Stimulated activated CD8-positive, alpha-beta memory T cell treated with anti-CD3 and anti-CD28 coated beads, Interleukin-15, amount 100 ng/mL, for 4 hours (primary cell): ENCODE measurements around the gene MTF2.

Experiments
- DNase-seq, 2 donors: peaks; one replicate each; pipeline ENCODE4 v3.0.0-alpha.2; 2020; ENCODE audit warnings: low read depth in 2 of 2

The MTF2 gene

GRCh38 chr1:93082313-93082712 lies 3.2 kb downstream of the MTF2 start:
- DNase-seq = no peak

DNA sequence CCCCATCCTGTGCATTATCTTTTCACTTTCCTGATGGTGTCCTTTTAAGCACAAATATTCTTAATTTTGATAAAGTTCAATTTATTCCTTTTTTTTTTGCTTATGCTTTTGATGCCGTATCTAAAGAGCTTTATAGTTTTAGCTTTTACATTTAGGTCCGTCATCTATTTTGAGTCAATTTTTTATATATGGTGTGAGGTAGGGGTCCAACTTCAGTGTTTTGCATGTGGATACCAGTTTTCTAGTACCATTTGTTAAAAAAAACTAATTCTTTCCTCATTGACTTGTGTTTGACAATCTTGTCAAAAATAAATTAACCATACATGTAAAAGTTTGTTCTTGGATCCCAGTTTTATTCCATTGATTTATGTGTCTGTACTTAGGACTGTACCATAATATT lies 4.9 kb downstream of the MTF2 start:
- DNase-seq = no peak

DNA sequence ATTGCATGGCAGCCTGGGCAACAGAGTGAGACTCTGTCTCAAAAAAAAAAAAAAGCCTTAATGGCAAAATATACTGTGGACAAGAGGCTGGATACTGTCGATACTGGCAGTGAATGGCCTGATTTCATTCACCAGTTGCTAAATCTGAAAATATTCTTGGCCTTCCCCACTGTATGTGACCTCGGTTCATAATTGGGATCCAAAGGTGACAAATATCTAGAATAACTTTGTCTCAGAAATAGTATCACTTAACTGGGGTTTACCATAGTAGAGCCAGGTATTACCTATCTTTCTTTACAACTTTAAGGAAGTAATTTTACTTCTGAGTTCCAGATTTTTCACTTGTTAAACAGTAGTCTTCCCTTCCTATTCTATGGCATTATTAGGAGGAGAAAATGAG lies 8.4 kb downstream of the MTF2 start:
- DNase-seq = no peak

DNA sequence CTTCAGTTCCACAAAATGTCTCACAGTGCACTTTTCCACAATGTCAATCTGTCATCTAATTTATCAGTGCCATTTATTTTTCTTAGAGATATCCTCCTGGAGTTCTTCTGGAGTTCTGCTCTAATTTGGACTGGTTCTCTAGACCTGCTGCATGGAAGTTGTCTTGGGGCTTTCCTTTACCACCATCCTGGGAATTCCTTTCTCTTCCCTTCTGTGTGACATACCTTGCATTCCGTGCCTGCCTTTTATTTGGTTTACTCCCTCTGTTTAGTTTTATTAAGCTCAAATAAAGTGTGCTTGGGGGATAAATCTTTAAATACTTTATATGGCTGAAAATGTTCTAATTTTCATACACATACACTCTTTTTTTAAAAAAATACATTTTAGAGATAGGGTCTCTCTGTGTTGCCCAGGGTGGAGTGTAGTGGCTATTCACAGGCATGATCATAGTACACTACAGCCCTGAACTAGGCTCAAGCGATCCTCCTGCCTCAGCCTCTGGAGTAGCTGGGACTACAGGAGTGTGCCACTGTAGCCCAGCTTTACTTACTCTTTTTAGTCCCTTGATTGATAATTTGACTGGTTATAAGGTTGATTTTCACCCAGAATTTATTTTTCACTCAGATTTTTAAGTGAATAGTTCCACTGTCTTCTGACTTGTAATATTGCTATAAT lies 14.4 kb downstream of the MTF2 start:
- no peak for DNase-seq

DNA sequence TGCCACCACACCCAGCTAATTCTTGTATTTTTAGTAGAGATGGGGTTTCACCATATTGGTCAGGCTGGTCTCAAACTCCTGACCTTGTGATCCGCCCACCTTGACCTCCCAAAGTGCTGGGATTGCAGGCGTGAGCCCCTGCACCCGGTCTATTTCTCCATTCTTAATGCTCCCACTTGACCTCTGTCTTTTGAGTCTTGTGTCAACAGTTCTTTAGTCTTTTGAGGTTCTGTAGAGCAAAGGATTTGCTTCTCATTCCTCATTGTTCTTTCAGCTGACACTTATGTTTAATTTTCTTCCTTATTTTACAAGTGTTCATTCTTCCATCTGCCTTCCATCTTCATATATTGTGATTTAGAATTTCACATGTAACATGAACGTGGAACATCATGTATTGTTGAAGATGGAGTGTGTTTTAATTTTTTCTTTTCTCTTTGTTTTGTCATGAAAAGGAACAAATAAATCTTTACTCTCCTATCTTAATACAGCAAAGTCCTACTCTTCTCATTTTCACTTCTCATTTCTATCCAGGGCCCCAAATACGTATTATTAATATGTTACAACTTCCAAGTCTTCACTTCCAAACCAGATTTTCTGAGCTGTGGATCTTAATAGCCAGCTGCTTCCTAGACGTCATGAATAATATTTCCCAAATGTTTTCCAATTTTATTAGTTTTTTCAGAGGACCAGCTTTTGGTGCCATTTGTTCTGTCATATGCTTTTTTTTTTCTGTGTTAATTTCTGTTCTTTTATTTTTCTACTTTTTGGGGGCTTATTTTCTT lies 16.9 kb downstream of the MTF2 start:
- no peak for DNase-seq

DNA sequence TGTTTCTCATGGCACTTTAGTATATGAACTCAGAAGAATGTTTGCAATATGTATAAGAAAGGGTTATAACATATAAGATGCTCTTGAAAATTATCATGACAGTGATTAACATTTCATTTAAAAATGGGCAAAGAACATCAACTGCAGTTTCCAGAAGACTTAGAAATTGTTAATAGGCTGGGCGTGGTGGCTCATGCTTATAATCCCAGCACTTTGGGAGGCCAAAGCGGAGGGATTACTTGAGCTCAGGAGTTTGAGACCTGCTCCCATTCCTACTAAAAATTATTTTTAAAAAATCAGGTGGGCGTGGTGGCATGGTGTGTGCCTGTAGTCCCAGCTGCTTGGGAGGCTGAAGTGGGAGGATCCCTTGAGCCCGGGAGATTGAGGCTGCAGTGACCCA lies 23.1 kb downstream of the MTF2 start:
- no peak for DNase-seq

DNA sequence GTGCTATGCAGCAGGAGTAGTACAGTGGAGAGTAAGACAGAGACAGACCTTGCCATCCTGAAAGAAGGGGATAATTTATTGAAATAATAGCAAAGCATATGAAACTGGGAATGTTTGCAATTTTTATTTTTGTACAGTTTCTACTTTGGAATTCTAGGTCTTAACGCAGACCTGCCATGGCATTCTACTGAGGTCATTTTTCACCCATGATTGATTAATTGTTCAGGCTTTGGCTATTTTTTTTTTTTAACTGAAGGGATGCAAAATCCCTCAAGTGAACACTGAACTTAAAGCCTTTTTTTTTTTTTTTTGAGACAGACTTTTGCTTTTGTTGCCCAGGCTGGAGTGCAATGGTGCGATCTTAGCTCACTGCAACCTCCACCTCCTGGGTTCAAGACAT lies 27.1 kb downstream of the MTF2 start:
- no peak for DNase-seq

DNA sequence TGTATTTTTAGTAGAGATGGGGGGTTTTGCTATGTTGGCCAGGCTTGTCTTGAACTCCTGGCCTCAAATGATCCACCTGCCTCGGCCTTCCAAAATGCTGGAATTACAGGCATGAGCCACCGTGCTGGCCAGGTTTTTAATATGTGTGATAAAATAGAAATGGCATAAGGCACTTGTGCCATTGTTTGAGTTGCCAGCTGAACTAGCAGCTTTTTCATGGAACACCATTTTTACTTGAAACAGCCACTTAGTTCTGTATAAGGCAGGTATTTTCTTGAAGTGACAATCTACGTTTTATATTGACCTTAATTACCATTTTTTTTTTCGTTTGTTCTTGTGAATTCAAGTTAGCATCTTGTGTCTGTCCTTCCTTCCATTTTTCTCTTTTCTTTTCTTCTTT lies 28.3 kb downstream of the MTF2 start:
- DNase-seq = no peak

GRCh38 chr1:93108335-93108734 lies 29.3 kb downstream of the MTF2 start:
- DNase-seq = no peak

- no peak for DNase-seq
These were observed 30.5 kb downstream of the MTF2 start for GRCh38 chr1:93109578-93109977.

DNA sequence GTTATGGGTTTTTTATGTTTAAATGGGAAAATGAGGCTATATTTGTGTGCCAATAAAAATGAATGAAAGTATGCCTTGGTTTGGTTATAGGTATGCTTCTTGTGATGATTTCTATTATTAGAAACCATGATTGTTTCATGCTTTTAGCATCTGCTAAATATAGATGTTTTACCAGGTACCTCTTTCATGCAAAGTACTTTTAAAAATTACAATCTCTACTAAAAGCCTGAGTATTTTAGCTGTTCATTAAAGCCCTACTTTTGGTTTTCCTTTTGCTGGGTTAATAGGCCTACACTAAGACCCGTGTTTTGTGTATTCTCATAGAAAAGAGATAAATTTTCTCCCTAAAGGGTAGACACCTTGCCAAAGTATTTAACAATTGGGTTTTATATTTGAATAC lies 32.0 kb downstream of the MTF2 start:
- no peak for DNase-seq

DNA sequence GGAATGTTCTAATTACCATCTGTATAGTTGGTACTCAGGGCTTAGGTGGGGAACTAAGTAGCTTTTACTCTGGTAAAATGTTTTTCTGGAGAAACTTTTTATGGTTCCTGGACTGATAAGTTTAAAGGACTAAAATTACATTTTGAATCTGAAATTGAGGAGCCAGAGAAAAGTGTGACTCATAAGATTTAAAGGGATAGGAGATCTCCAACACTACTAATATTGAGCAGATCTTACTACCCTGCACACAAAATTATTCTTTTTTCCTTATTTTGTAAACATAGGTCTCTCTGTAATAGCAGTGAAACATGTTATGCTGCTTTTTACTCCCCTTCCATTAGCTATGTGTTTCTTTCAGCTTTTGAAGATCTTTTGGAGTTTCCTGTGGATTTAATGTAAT lies 32.5 kb downstream of the MTF2 start:
- no peak for DNase-seq

DNA sequence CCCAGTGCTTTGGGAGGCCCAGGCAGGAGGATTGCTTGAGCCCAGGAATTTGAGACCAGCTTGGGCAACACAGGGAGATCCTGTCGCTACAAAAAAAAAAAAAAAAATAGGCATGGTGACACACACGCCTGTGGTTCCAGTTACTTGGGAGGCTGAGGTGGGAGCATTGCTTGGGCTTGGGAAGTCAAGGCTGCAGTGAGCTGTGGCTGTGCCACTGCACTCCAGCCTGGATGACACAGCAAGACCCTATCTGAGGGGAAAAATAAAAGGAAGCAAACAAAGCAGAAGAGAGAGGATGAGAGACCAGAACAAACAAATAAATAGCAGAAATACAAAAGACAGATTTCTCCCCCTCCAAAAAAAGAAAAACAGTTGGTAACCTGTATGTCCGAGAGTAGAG lies 34.0 kb downstream of the MTF2 start:
- no peak for DNase-seq

GRCh38 chr1:93114391-93114790 lies 35.3 kb downstream of the MTF2 start:
- no peak for DNase-seq

DNA sequence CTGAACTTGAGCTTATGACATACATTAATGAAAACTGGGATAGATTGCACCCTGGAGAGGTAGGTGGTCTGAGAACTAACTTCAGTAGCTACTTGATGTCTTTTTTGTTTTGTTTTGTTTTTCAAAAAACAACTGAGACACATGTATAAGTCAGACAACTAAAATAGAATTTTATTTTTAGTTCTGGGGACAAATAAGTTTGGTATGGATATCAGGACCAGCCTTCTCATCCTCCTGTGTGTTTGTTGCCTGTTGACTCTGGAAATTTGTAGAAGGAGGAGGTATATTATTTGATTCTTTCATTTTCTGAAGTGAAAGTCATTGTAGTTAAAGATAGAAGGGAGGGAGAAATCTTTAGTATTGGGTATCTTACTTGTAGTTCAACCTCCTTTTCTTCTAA lies 41.5 kb downstream of the MTF2 start:
- DNase-seq = no peak

GRCh38 chr1:93123201-93123783 lies 44.2 kb downstream of the MTF2 start:
- no peak for DNase-seq

DNA sequence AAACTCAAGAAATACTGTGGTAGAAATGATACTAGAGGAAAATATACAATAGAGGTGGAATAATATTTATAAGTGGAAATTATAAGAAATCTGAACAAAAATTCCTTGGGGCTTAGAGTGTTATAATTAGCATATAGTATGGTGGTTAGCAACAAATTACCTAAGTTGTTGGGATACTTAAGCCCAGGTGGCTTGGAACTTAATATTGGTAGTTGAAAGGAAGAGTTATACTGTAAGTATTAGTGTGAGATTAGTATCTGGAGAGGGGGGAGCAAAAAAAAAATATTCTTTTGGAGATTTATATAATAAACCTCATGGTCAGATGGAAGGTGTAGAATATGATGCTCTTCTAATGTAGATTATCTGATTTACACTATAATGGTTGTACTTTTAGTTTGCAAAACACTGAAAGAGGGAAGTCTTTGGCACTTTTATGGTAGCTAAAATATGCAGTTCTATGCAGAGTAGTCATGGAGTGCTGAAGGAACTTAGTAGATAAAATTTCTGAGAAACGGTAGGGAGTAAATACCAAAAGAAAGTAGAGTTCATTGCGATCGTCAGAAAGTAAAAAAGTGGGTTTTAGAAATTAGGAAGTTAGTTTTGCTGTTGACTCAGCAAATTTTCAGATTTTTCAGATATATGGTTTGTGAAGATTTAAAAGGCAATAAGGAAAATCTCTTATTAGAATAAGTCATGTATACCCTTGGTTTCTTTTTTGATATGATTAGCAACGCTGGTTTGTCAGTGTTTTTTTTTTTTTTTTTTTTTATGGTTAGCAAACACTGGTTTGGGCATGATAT lies 45.7 kb downstream of the MTF2 start:
- DNase-seq = no peak

DNA sequence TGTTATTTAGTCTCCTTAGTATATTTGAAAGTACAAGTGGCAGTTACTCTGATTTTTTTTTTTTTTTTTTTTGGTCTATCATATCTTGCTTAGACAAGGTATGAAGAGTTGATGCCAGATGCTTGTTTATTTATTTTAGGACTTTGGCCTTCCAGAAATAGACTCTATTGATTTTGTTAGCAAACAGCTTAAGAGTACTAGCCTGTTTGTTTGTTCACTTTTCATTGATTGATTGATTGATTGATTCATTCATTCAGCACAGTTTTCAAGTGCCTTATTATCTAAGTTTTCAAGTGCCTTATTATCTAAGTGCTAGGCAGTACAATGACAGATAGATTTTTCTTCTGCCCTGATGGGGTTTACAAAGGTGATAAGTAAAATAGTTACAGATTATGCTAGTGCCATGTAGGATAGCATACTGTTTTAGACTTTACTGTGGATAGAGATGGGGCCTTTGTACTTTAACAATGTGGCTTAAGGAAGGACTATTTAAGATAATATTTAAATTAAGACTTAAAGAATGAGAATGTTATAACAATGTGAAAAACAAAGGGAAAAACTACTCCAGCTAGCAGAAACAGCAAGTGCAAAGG lies 50.5 kb downstream of the MTF2 start:
- DNase-seq = no peak

DNA sequence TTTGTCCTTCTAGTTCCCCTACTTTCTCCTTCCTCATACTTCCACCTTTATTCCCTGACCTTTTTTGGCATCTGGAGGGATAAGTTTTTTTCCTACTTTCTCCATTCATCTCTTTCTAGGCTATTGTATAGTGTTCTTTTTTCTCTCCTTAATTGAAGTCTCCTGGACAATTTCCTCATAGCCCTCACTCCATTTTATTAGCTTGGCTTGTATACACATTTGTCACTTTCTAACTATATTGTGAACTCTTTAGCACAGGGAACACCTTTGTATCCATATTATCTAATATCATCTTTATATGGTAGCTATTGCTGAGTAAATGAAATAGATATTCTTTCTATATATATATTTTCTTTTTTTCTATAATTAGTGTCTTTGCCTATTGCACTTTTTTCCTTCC lies 53.6 kb downstream of the MTF2 start:
- no peak for DNase-seq

DNA sequence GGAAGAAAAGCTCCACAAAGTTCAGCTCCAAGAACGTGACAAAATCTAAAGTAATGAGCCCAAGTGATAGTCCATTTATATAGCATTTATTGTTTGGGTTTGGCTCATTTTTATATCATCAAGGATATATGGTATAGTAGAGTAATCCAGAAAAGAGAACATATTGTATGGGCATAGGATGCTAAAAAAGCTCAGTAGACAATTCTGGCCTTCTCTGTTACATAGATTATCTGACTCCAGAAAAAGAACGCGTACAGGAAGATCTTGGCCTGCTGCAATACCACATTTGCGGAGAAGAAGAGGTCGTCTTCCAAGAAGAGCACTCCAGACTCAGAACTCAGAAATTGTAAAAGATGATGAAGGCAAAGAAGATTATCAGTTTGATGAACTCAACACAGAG lies 57.4 kb downstream of the MTF2 start:
- DNase-seq = no peak

DNA sequence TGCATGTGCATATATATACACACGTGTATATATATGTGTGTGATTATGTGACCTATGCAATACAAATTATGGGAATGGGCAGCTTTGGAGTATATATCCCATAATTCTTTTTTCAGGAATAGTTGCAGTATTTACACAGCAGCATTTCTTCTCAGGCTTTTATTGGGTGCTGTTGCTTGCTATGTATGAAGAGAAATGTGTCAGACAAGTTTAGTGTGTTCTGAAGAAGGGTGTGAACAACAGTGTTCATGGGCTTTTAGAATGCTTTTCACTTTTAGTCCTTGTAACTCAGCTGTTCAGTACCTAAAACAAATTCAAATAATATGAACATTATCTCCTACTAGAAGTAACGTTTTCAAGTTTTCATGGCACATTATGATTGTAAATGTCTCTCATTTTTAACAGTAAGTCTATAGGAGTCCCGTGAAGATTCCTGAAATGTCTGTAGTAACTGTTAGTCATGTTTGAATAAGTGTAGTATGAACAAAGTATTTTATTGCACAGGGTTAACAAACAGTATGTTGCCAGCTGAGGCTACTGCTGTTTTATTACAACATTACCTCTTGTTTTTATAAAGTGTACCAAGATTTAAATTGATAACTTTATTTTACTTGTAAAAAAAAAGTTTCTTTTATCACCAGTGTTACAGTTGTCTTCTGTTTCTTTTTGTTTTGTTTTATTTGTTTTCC lies 58.7 kb downstream of the MTF2 start:
- DNase-seq = no peak
